ENCODE measurements around the gene MBP.

MBP gene

DNA sequence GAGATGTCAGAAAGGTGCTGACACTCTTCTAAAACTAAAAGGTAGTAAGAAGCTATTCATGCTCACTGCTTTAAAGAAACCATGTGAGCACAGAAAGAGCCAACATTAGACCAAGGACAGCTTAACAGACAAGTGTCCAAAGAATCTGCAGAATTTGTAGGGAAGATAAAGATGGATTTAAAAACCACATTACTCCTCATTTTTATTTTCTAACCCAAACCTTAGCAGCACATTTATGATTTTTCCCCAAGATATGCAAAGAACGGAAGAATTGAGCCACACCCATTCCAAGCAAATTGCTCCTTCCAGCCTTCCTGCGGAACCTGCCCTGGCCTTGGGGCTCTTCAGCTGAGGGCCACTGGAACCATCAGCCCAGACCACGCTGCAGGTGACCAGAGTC, 26.9 kb downstream of the MBP start:
- H3K4me3 ChIP-seq (replicated peaks; ENCODE audit: insufficient read depth, low read length) = no peak overlapping the region
- peak overlapping the region; percentile 56 for H3K27ac ChIP-seq (replicated peaks)
- TF ChIP-seq SPI1 (IDR thresholded peaks at IDR 0.05; ENCODE audit: borderline replicate concordance, low read depth) (no peak), POLR2AphosphoS5 (IDR thresholded peaks at IDR 0.05; ENCODE audit: low read depth) (no peak), GABPA (IDR thresholded peaks at IDR 0.05; ENCODE audit: low read depth) (no peak), CTCF (IDR thresholded peaks at IDR 0.05; ENCODE audit: insufficient read depth, low read length) (no peak)
- TF ChIP-seq, protein P1, sequence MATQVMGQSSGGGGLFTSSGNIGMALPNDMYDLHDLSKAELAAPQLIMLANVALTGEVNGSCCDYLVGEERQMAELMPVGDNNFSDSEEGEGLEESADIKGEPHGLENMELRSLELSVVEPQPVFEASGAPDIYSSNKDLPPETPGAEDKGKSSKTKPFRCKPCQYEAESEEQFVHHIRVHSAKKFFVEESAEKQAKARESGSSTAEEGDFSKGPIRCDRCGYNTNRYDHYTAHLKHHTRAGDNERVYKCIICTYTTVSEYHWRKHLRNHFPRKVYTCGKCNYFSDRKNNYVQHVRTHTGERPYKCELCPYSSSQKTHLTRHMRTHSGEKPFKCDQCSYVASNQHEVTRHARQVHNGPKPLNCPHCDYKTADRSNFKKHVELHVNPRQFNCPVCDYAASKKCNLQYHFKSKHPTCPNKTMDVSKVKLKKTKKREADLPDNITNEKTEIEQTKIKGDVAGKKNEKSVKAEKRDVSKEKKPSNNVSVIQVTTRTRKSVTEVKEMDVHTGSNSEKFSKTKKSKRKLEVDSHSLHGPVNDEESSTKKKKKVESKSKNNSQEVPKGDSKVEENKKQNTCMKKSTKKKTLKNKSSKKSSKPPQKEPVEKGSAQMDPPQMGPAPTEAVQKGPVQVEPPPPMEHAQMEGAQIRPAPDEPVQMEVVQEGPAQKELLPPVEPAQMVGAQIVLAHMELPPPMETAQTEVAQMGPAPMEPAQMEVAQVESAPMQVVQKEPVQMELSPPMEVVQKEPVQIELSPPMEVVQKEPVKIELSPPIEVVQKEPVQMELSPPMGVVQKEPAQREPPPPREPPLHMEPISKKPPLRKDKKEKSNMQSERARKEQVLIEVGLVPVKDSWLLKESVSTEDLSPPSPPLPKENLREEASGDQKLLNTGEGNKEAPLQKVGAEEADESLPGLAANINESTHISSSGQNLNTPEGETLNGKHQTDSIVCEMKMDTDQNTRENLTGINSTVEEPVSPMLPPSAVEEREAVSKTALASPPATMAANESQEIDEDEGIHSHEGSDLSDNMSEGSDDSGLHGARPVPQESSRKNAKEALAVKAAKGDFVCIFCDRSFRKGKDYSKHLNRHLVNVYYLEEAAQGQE (IDR thresholded peaks at IDR 0.05; ENCODE audit: insufficient replicate concordance, low read depth) = no peak
- no peak for DNase-seq (ENCODE audit: low read depth in 1 of 2, low spot score in 1 of 2)
- H3K27me3 ChIP-seq (ENCODE audit: insufficient read depth, poor library complexity, severe bottlenecking) = no peaks in the 10 kb centered on the region

DNA sequence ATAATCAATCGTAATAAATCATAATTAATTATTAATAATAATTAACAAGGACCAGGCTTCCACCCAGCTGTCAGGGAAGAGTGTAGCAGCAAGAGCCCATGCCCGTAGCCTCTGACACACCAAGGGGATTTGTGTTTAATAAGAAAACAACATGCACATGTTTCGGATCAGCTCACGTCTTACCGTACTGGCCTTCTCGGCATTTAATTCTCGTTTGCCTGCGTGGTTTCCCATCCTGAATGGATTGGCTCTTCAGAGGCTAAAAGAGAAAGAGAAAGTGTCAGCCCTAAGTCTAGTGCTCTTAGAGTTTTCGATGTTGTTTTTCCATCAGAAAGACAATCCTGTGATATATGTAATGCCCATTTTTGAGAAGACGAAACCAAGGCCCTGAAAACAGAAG, 27.6 kb downstream of the MBP start:
- Histone ChIP-seq H3K27ac (replicated peaks) (peak overlapping the region; percentile 56), H3K4me3 (replicated peaks; ENCODE audit: insufficient read depth, low read length) (no peak overlapping the region), H3K27me3 (ENCODE audit: insufficient read depth, poor library complexity, severe bottlenecking) (no peaks in the 10 kb centered on the region)
- TF ChIP-seq GABPA (IDR thresholded peaks at IDR 0.05; ENCODE audit: low read depth) (no peak), SPI1 (IDR thresholded peaks at IDR 0.05; ENCODE audit: borderline replicate concordance, low read depth) (no peak), POLR2AphosphoS5 (IDR thresholded peaks at IDR 0.05; ENCODE audit: low read depth) (no peak), CTCF (IDR thresholded peaks at IDR 0.05; ENCODE audit: insufficient read depth, low read length) (no peak)
- TF ChIP-seq, protein P1 (IDR thresholded peaks at IDR 0.05; ENCODE audit: insufficient replicate concordance, low read depth) = no peak
- DNase-seq (ENCODE audit: low read depth in 1 of 2, low spot score in 1 of 2) = no peak

- no peak for DNase-seq (ENCODE audit: low read depth in 1 of 2, low spot score in 1 of 2)
- Histone ChIP-seq H3K27me3 (ENCODE audit: insufficient read depth, poor library complexity, severe bottlenecking) (no peaks in the 10 kb centered on the region), H3K4me3 (replicated peaks; ENCODE audit: insufficient read depth, low read length) (no peak overlapping the region), H3K27ac (replicated peaks) (peak overlapping the region; percentile 83)
- TF ChIP-seq CTCF (IDR thresholded peaks at IDR 0.05; ENCODE audit: insufficient read depth, low read length) (no peak), GABPA (IDR thresholded peaks at IDR 0.05; ENCODE audit: low read depth) (no peak), SPI1 (IDR thresholded peaks at IDR 0.05; ENCODE audit: borderline replicate concordance, low read depth) (no peak), POLR2AphosphoS5 (IDR thresholded peaks at IDR 0.05; ENCODE audit: low read depth) (no peak)
- TF ChIP-seq, protein P1 (IDR thresholded peaks at IDR 0.05; ENCODE audit: insufficient replicate concordance, low read depth) = no peak
These were observed 28.5 kb downstream of the MBP start for GRCh38 chr18:77103991-77104531.

All from HL-60 (cell line).